PFSK-1 (cell line): ENCODE measurements around the gene ANO10.

Experiments
- POLR2AphosphoS5 ChIP-seq: IDR thresholded peaks from 2 replicates; pipeline ENCODE4 v1.6.1; 2012; ENCODE audit warnings: low read depth, mild to moderate bottlenecking, control low read depth, low read length, moderate library complexity
- REST ChIP-seq, 2 experiments: IDR thresholded peaks; 2 replicates each; pipeline versions ENCODE4 v1.6.1 to v1.8.0; 2011 to 2012; ENCODE audit warnings: low read depth in 2 of 2, low read length in 2 of 2, control low read depth in 1 of 2, inconsistent platforms in 1 of 2, mild to moderate bottlenecking in 1 of 2, moderate library complexity in 1 of 2; ENCODE audit not compliant: insufficient read depth in 1 of 2
- TAF1 ChIP-seq: IDR thresholded peaks from 2 replicates; pipeline ENCODE4 v1.6.1; 2012; ENCODE audit warnings: low read length, control low read depth, borderline replicate concordance; ENCODE audit not compliant: insufficient read depth

GRCh38 chr3:43582866-43583265, 38.9 kb downstream of the ANO10 start:
- no peak for TF ChIP-seq TAF1
- no peak for TF ChIP-seq POLR2AphosphoS5
- no peak for TF ChIP-seq REST (IDR thresholded peaks at IDR 0.05; ENCODE audit: insufficient read depth in 1 of 2, low read depth in 2 of 2, low read length in 2 of 2)
